ENCODE results near the gene POU2F3.
A peak's percentile ranks its signal among the peaks of the same experiment; 100 is the strongest.

Gene POU2F3

DNA sequence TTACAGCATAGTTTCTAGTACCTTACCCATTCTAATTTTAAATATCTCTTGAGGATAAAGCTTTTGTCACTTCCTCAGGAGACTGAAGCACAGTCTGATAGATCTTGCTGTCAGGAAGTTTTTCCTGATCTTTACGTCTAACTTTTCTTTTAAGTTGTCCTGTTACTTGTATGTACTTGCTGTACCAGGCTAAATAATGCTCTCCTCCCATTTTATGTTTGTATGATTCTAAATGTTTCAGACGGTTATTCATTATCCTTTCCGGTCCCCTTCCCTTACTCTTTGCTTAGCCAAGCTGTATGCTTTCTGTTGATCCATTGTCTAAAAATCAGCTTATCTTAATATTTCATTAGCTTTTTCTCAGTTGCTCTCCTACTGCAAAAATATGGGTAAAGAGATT is 102.3 kb downstream of the POU2F3 start:
- H4K20me1 ChIP-seq (ENCODE audit: insufficient read depth, low read length): peaks cover 81% of the 10 kb centered on the region
- no peak overlapping the region for H3K9ac ChIP-seq (ENCODE audit: low read length)
- peaks cover 49% of the 10 kb centered on the region for H3K79me2 ChIP-seq (ENCODE audit: low read length)
- TF ChIP-seq EZH2phosphoT487 (IDR thresholded peaks at IDR 0.05; ENCODE audit: low read depth): no peak
- TF ChIP-seq, protein P1, sequence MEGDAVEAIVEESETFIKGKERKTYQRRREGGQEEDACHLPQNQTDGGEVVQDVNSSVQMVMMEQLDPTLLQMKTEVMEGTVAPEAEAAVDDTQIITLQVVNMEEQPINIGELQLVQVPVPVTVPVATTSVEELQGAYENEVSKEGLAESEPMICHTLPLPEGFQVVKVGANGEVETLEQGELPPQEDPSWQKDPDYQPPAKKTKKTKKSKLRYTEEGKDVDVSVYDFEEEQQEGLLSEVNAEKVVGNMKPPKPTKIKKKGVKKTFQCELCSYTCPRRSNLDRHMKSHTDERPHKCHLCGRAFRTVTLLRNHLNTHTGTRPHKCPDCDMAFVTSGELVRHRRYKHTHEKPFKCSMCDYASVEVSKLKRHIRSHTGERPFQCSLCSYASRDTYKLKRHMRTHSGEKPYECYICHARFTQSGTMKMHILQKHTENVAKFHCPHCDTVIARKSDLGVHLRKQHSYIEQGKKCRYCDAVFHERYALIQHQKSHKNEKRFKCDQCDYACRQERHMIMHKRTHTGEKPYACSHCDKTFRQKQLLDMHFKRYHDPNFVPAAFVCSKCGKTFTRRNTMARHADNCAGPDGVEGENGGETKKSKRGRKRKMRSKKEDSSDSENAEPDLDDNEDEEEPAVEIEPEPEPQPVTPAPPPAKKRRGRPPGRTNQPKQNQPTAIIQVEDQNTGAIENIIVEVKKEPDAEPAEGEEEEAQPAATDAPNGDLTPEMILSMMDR (IDR thresholded peaks at IDR 0.05; ENCODE audit: low read depth, low read length): no peak
- H3K27ac ChIP-seq (ENCODE audit: low read length): no peak overlapping the region
- no peak overlapping the region for H3K4me2 ChIP-seq (ENCODE audit: low read length)
- H2AFZ ChIP-seq (ENCODE audit: low read depth, low read length): no peak overlapping the region
- peaks cover 10% of the 10 kb centered on the region for H3K36me3 ChIP-seq (replicated peaks; ENCODE audit: low read depth, low read length)
- peaks cover 10% of the 10 kb centered on the region; the same call in 1 of the 2 replicates for H3K9me3 ChIP-seq (ENCODE audit: insufficient read depth, low read length)
- H3K27me3 ChIP-seq (ENCODE audit: low read depth, low read length): peaks cover 57% of the 10 kb centered on the region
- peaks cover 43% of the 10 kb centered on the region for H3K4me1 ChIP-seq (ENCODE audit: low read length)
- H3K4me3 ChIP-seq (ENCODE audit: low read length): no peak overlapping the region

DNA sequence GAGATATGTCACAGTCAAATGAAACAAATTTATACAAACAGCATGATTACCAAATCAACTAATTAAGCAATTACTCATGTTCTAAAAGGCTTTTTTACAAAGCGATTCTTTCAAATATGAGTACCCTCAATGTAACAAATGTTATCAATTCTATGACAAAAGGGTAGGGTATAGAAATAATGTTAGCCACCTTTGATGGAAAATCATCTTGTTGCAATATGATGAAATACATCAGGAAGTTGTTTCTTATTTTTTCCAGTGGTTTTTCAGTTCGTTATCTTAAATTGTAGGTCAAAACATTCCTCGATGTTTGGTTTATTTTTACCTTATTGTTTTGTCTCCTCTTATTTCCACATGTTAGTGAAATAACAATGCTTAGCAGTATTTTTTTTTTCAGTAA is 102.7 kb downstream of the POU2F3 start:
- H3K4me3 ChIP-seq (ENCODE audit: low read length): no peak overlapping the region
- H3K36me3 ChIP-seq (replicated peaks; ENCODE audit: low read depth, low read length): peaks cover 10% of the 10 kb centered on the region
- H3K27me3 ChIP-seq (ENCODE audit: low read depth, low read length): peaks cover 60% of the 10 kb centered on the region
- H4K20me1 ChIP-seq (ENCODE audit: insufficient read depth, low read length): peaks cover 81% of the 10 kb centered on the region
- no peak overlapping the region for H3K27ac ChIP-seq (ENCODE audit: low read length)
- TF ChIP-seq, protein P1 (IDR thresholded peaks at IDR 0.05; ENCODE audit: low read depth, low read length): no peak
- no peak for TF ChIP-seq EZH2phosphoT487 (IDR thresholded peaks at IDR 0.05; ENCODE audit: low read depth)
- peaks cover 10% of the 10 kb centered on the region; the same call in 1 of the 2 replicates for H3K9me3 ChIP-seq (ENCODE audit: insufficient read depth, low read length)
- peaks cover 41% of the 10 kb centered on the region for H3K4me1 ChIP-seq (ENCODE audit: low read length)
- H3K79me2 ChIP-seq (ENCODE audit: low read length): peaks cover 46% of the 10 kb centered on the region
- no peak overlapping the region for H3K4me2 ChIP-seq (ENCODE audit: low read length)
- no peak overlapping the region for H2AFZ ChIP-seq (ENCODE audit: low read depth, low read length)
- H3K9ac ChIP-seq (ENCODE audit: low read length): no peak overlapping the region

DNA sequence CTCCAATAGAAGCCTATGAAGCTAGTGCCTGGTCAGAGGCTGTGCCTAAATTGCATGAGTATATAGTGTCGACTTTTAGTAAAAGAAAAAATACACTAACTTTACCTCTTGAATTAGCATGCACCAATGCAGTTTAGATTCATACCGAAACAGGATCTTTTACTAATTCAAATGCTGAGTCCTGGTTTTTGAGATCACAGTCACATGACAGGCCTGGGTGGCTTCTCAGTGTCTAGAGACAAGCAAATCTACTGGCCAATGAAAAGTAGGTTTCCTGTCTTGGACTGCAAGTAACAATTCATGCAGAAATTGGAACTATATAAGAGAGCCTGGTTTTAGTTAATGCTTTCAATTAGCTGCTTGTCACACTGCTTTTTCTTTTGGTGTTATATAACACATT is 103.5 kb downstream of the POU2F3 start:
- Histone ChIP-seq H4K20me1 (ENCODE audit: insufficient read depth, low read length) (peaks cover 74% of the 10 kb centered on the region), H3K4me1 (ENCODE audit: low read length) (peaks cover 35% of the 10 kb centered on the region), H2AFZ (ENCODE audit: low read depth, low read length) (no peak overlapping the region), H3K9me3 (ENCODE audit: insufficient read depth, low read length) (peaks cover 10% of the 10 kb centered on the region; the same call in 1 of the 2 replicates), H3K79me2 (ENCODE audit: low read length) (peaks cover 40% of the 10 kb centered on the region), H3K36me3 (replicated peaks; ENCODE audit: low read depth, low read length) (peaks cover 10% of the 10 kb centered on the region), H3K4me2 (ENCODE audit: low read length) (peak overlapping the region; percentile 79), H3K27ac (ENCODE audit: low read length) (peak overlapping the region; percentile 23; the same call in 1 of the 2 replicates), H3K27me3 (ENCODE audit: low read depth, low read length) (peaks cover 58% of the 10 kb centered on the region), H3K9ac (ENCODE audit: low read length) (no peak overlapping the region), H3K4me3 (ENCODE audit: low read length) (peak overlapping the region; percentile 50)
- no peak for TF ChIP-seq EZH2phosphoT487 (IDR thresholded peaks at IDR 0.05; ENCODE audit: low read depth)
- TF ChIP-seq, protein P1 (IDR thresholded peaks at IDR 0.05; ENCODE audit: low read depth, low read length): no peak

DNA sequence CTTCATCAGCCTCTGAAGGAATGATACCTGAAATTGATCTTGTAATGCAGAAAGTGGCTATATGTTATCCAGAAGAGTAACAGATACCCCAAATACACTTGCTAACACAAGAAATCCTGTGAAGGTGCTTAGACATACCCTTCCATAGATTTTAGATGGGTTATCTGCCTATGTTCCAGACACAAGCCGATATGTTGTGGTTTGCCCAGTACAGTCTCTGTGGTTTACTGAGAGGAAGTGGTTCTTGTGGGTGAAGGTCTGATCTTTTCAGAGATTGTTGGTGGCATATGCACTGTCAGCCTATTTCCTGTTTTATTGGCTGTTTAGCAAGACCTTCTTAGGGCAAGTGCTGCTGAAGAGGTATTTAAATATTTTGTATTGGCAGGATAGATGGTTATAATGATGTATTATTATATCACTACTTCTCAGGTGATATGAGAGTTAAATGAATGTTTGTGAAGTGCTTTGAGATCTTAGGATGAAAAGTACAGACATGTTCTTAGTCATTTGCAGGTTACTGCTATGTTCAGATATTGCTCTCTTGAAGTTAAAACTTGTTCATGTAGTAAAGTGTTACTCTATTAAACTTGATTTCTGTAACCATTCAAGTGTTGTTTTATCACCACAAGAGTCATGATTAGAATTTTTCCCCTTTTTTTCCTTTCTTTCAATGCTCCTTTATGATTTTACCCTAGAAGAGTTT is 104.5 kb downstream of the POU2F3 start:
- peaks cover 55% of the 10 kb centered on the region for H3K27me3 ChIP-seq (ENCODE audit: low read depth, low read length)
- H3K9me3 ChIP-seq (ENCODE audit: insufficient read depth, low read length): peaks cover 10% of the 10 kb centered on the region; the same call in 1 of the 2 replicates
- peak overlapping the region; percentile 79 for H3K4me2 ChIP-seq (ENCODE audit: low read length)
- peaks cover 37% of the 10 kb centered on the region for H3K79me2 ChIP-seq (ENCODE audit: low read length)
- H3K4me1 ChIP-seq (ENCODE audit: low read length): peaks cover 38% of the 10 kb centered on the region
- peak overlapping the region; percentile 32 for H3K27ac ChIP-seq (ENCODE audit: low read length)
- TF ChIP-seq, protein P1 (IDR thresholded peaks at IDR 0.05; ENCODE audit: low read depth, low read length): no peak
- peak; percentile 94 for TF ChIP-seq EZH2phosphoT487 (IDR thresholded peaks at IDR 0.05; ENCODE audit: low read depth)
- peaks cover 10% of the 10 kb centered on the region for H3K36me3 ChIP-seq (replicated peaks; ENCODE audit: low read depth, low read length)
- H3K9ac ChIP-seq (ENCODE audit: low read length): no peak overlapping the region; the same call in 1 of the 2 replicates
- H3K4me3 ChIP-seq (ENCODE audit: low read length): peak overlapping the region; percentile 67
- H4K20me1 ChIP-seq (ENCODE audit: insufficient read depth, low read length): peaks cover 73% of the 10 kb centered on the region
- H2AFZ ChIP-seq (ENCODE audit: low read depth, low read length): no peak overlapping the region
